Measurements from ENCODE around the gene LRRC45.
A peak's percentile ranks its signal among the peaks of the same experiment; 100 is the strongest.

The LRRC45 gene

GRCh38 chr17:81996232-81996756, 26.8 kb upstream of the LRRC45 start:
- Histone ChIP-seq H3K9me3 (replicated peaks; ENCODE audit: low read length) (no peaks in the 10 kb centered on the region), H3K27me3 (ENCODE audit: control insufficient read depth, insufficient read depth, low read length) (no peaks in the 10 kb centered on the region), H3K9ac (ENCODE audit: low read depth, low read length) (no peak overlapping the region), H3K4me3 (ENCODE audit: low read length) (no peak overlapping the region), H3K4me2 (ENCODE audit: low read length) (no peak overlapping the region), H3K4me1 (ENCODE audit: control insufficient read depth, insufficient read depth, low read length) (peaks cover 18% of the 10 kb centered on the region), H3K36me3 (ENCODE audit: insufficient read depth, low read length) (peaks cover 8% of the 10 kb centered on the region)

- Histone ChIP-seq H3K9ac (ENCODE audit: low read depth, low read length) (no peak overlapping the region), H3K4me2 (ENCODE audit: low read length) (no peak overlapping the region), H3K9me3 (replicated peaks; ENCODE audit: low read length) (no peaks in the 10 kb centered on the region), H3K27me3 (ENCODE audit: control insufficient read depth, insufficient read depth, low read length) (no peaks in the 10 kb centered on the region), H3K36me3 (ENCODE audit: insufficient read depth, low read length) (peaks cover 8% of the 10 kb centered on the region), H3K4me3 (ENCODE audit: low read length) (no peak overlapping the region), H3K4me1 (ENCODE audit: control insufficient read depth, insufficient read depth, low read length) (peaks cover 13% of the 10 kb centered on the region)
These were observed 26.2 kb upstream of the LRRC45 start for GRCh38 chr17:81996757-81997441.

- Histone ChIP-seq H3K9ac (ENCODE audit: low read depth, low read length) (no peak overlapping the region), H3K36me3 (ENCODE audit: insufficient read depth, low read length) (peaks cover 8% of the 10 kb centered on the region), H3K27me3 (ENCODE audit: control insufficient read depth, insufficient read depth, low read length) (no peaks in the 10 kb centered on the region), H3K4me1 (ENCODE audit: control insufficient read depth, insufficient read depth, low read length) (peaks cover 10% of the 10 kb centered on the region), H3K4me3 (ENCODE audit: low read length) (no peak overlapping the region), H3K9me3 (replicated peaks; ENCODE audit: low read length) (no peaks in the 10 kb centered on the region), H3K4me2 (ENCODE audit: low read length) (no peak overlapping the region)
These were observed 24.9 kb upstream of the LRRC45 start for GRCh38 chr17:81998212-81998611.

- Histone ChIP-seq H3K9ac (ENCODE audit: low read depth, low read length) (no peak overlapping the region), H3K9me3 (replicated peaks; ENCODE audit: low read length) (no peaks in the 10 kb centered on the region), H3K36me3 (ENCODE audit: insufficient read depth, low read length) (peaks cover 8% of the 10 kb centered on the region), H3K4me1 (ENCODE audit: control insufficient read depth, insufficient read depth, low read length) (peaks cover 16% of the 10 kb centered on the region), H3K4me2 (ENCODE audit: low read length) (no peak overlapping the region), H3K27me3 (ENCODE audit: control insufficient read depth, insufficient read depth, low read length) (no peaks in the 10 kb centered on the region), H3K4me3 (ENCODE audit: low read length) (no peak overlapping the region)
These were observed 24.2 kb upstream of the LRRC45 start for GRCh38 chr17:81998691-81999438.

GRCh38 chr17:81999587-81999975, 23.5 kb upstream of the LRRC45 start:
- Histone ChIP-seq H3K9me3 (replicated peaks; ENCODE audit: low read length) (no peaks in the 10 kb centered on the region), H3K27me3 (ENCODE audit: control insufficient read depth, insufficient read depth, low read length) (no peaks in the 10 kb centered on the region), H3K4me1 (ENCODE audit: control insufficient read depth, insufficient read depth, low read length) (peaks cover 23% of the 10 kb centered on the region), H3K4me3 (ENCODE audit: low read length) (no peak overlapping the region), H3K36me3 (ENCODE audit: insufficient read depth, low read length) (peaks cover 8% of the 10 kb centered on the region), H3K9ac (ENCODE audit: low read depth, low read length) (no peak overlapping the region), H3K4me2 (ENCODE audit: low read length) (no peak overlapping the region)

GRCh38 chr17:81999976-82000802, 22.9 kb upstream of the LRRC45 start:
- Histone ChIP-seq H3K4me1 (ENCODE audit: control insufficient read depth, insufficient read depth, low read length) (peaks cover 28% of the 10 kb centered on the region), H3K36me3 (ENCODE audit: insufficient read depth, low read length) (peaks cover 8% of the 10 kb centered on the region), H3K4me3 (ENCODE audit: low read length) (no peak overlapping the region), H3K9ac (ENCODE audit: low read depth, low read length) (no peak overlapping the region), H3K9me3 (replicated peaks; ENCODE audit: low read length) (no peaks in the 10 kb centered on the region), H3K4me2 (ENCODE audit: low read length) (no peak overlapping the region), H3K27me3 (ENCODE audit: control insufficient read depth, insufficient read depth, low read length) (no peaks in the 10 kb centered on the region)

- Histone ChIP-seq H3K4me3 (ENCODE audit: low read length) (no peak overlapping the region), H3K9me3 (replicated peaks; ENCODE audit: low read length) (no peaks in the 10 kb centered on the region), H3K36me3 (ENCODE audit: insufficient read depth, low read length) (peaks cover 8% of the 10 kb centered on the region), H3K27me3 (ENCODE audit: control insufficient read depth, insufficient read depth, low read length) (no peaks in the 10 kb centered on the region), H3K9ac (ENCODE audit: low read depth, low read length) (no peak overlapping the region), H3K4me1 (ENCODE audit: control insufficient read depth, insufficient read depth, low read length) (peaks cover 35% of the 10 kb centered on the region), H3K4me2 (ENCODE audit: low read length) (no peak overlapping the region)
These were observed 22.1 kb upstream of the LRRC45 start for GRCh38 chr17:82000803-82001570.

GRCh38 chr17:82001571-82002056, 21.5 kb upstream of the LRRC45 start:
- Histone ChIP-seq H3K4me2 (ENCODE audit: low read length) (no peak overlapping the region), H3K9ac (ENCODE audit: low read depth, low read length) (no peak overlapping the region), H3K9me3 (replicated peaks; ENCODE audit: low read length) (no peaks in the 10 kb centered on the region), H3K36me3 (ENCODE audit: insufficient read depth, low read length) (peaks cover 4% of the 10 kb centered on the region), H3K4me3 (ENCODE audit: low read length) (no peak overlapping the region), H3K27me3 (ENCODE audit: control insufficient read depth, insufficient read depth, low read length) (no peaks in the 10 kb centered on the region), H3K4me1 (ENCODE audit: control insufficient read depth, insufficient read depth, low read length) (peaks cover 41% of the 10 kb centered on the region)

- H3K4me2 ChIP-seq (ENCODE audit: low read length): peak overlapping the region; percentile 62
- H3K36me3 ChIP-seq (ENCODE audit: insufficient read depth, low read length): no peaks in the 10 kb centered on the region
- no peaks in the 10 kb centered on the region for H3K27me3 ChIP-seq (ENCODE audit: control insufficient read depth, insufficient read depth, low read length)
- no peak overlapping the region for H3K4me3 ChIP-seq (ENCODE audit: low read length)
- H3K9ac ChIP-seq (ENCODE audit: low read depth, low read length): peak overlapping the region; percentile 5
- H3K4me1 ChIP-seq (ENCODE audit: control insufficient read depth, insufficient read depth, low read length): peaks cover 56% of the 10 kb centered on the region
- no peaks in the 10 kb centered on the region for H3K9me3 ChIP-seq (replicated peaks; ENCODE audit: low read length)
These were observed 19.4 kb upstream of the LRRC45 start for GRCh38 chr17:82003411-82004381.
